Fibroblast of skin of right biceps (primary cell): ENCODE measurements around the gene GGTLC2.
"Not testable (repeated sequence)": the region's sequence is repeated elsewhere in the genome, so short reads cannot be mapped to it uniquely, and the experiment has no call there.

ENCODE experiments used
- DNase-seq: peaks from one replicate; pipeline ENCODE4 v3.0.0-alpha.2; 2013

Gene GGTLC2

DNA sequence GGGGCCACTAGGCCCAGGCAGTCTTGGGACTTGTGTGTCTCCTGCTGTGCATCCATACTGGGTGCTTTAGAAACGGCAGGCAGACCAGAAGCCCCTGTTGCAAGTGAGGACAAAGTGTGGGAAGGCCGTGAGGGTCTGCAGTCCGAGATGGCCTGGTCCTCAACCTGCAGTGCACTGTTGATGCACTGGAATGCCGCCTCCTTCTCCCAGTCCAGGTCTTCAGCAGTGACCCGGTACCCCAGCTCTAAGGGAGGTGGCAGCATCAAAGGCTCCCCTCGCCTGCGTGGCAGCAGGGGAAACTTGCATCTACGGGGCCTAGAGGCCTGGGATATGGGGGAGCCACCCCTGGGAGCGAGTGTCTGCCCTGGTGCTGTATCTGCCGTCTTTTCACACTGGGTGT lies 2.2 kb upstream of the GGTLC2 start:
- DNase-seq, result not testable (repeated sequence)

GRCh38 chr22:22645969-22646368 lies 1.6 kb downstream of the GGTLC2 start:
- DNase-seq, result not testable (repeated sequence)

DNA sequence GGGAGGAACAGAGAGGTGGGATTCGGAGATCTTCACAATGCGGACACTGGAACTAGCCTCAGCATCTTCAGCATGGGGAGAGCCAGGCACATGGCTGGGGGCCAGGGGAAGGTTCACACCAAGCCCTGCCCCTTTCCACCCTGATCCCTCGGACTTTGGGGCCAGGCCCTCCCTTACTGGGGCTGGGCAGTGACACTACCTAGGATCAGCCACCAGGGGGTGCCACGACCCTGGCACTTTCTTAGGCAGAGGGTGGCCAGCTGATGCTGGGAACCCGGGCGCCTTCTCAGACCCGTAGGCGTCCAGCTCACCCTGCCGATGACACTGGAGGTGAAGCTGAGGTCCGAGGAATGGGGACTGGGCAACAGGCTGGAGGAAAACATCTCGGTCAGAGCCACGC lies 3.5 kb downstream of the GGTLC2 start:
- not testable (repeated sequence) for DNase-seq

DNA sequence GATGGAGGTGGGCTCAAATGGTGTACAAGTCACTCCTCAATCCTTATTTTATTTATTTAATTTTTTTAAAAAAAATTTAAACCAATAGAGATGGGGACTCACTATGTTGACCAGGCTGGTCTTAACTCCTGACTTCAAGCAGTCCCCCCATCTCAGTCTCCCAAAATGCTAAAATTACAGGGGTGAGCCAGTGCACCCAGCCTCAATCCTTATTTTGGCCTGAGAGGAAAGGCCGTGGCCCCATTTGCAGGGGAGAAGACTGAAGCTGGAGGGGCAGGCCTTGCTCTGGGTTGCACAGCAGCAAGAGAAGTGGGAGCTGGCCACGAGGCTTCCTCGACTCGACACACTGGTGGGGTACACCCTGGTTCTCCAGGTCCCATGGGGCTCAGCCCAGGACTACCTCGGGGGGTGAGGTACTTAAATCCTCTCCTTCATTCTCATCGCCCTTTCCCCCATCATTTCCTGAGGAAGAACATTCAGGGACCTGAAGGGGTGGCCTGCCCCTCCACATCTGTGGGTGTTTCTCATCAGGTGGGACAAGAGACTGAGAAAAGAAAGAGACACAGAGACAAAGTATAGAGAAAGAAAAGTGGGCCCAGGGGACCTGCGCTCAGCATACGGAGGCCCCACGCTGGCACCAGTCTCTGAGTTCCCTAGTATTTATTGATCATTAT lies 4.6 kb downstream of the GGTLC2 start:
- DNase-seq, result not testable (repeated sequence)

- DNase-seq, result not testable (repeated sequence)
Observed at GRCh38 chr22:22649761-22650160, 5.3 kb downstream of the GGTLC2 start.

DNA sequence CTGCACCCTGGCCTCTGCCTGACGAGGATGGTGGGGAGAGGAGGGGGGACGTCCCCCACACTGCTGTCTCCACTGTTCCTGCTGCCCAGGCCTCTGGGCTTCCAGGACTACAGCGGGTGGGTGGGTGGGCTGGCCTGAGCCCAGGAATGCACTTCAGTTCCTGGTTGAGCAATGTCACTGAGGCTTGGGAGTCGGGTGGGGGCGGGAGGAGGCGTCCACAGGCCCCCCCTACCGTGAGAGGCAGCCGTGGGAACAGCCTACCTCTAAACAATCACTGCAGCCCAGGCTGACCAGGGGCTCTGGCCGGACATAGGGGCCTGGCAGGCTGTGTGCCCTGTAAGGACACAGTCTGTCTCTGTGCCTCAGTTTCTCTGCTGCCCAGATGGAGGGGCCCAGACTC lies 6.0 kb downstream of the GGTLC2 start:
- DNase-seq, result not testable (repeated sequence)

- DNase-seq, result not testable (repeated sequence)
Observed at GRCh38 chr22:22650803-22651515, 6.5 kb downstream of the GGTLC2 start.

- not testable (repeated sequence) for DNase-seq
Observed at GRCh38 chr22:22651593-22651992, 7.2 kb downstream of the GGTLC2 start.

DNA sequence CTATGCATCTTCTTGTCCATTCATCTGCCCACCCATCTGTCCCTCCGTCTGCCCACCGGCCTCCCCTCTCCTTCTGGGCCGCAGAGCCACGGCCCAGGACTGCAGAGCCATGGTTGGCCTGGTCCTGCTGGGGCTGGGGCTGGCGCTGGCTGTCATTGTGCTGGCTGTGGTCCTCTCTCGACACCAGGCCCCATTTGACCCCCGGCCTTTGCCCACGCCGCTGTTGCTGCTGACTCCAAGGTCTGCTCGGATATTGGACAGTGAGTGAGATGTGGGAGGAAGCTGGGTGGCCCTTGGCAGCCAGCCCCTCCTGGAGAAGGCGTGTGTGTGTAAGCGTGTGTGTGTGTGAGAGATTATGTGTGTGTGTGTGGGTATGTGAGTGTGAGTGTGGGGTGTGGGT lies 7.7 kb downstream of the GGTLC2 start:
- DNase-seq, result not testable (repeated sequence)

GRCh38 chr22:22652573-22652972 lies 8.2 kb downstream of the GGTLC2 start:
- not testable (repeated sequence) for DNase-seq

- DNase-seq, result not testable (repeated sequence)
Observed at GRCh38 chr22:22653677-22654381, 9.4 kb downstream of the GGTLC2 start.

DNA sequence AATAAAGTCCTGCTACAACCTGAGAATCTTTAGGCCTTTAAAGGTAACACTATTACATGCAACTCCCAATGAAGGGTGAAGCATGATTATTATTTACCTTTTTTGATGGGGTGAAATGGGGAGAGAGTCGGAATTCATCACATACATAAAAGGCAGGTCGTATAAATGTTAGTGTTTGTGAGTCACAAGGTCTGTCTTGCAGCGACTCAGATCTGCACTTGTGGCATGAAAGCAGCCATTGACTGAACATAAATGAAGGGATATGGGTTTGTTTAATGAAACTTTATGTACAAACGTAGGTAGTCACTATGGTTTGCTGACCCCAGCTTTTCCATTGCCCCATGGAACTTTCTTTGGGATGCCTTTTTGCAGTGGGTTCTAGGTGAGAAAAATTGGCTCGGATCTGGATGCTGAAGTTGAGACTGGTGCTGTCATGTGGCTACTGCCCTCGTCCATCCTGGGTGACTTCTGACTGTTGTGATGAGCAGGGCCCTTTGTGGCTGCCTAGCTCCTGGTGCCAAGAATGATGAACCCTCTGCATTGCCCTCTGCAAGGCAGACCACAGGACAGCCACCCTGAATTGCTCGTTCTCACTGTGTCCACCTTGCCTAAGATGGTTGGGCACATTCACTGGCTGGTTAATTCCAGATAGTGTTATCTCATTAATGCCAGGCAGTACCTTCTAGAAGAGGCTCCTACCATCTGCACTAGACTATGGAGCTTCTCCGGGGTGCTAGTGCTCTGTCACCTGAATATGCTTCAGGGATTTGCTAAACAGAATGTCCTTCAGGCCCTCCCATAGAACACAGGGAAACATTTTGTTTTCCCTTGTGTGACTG lies 11.3 kb downstream of the GGTLC2 start:
- DNase-seq, result no peak

GRCh38 chr22:22657712-22658111 lies 13.3 kb downstream of the GGTLC2 start:
- no peak for DNase-seq

DNA sequence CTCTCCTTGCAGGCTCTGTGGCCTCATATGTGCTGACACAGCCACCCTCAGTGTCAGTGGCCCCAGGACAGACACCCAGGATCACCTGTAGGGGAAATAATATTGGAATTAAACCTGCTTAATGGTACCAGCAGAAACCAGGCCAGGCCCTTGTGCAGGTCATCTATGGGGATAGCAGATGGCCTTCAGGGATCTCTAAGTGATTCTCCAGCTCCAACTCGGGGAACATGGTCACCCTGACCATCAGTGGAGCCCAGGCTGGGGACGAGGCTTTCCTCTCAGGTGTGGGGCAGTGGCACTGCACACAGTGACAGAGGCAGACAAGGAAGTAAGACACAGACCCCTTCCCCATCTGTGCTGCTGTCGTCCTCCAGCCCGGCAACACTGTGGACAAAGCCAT lies 16.9 kb downstream of the GGTLC2 start:
- DNase-seq, result no peak

DNA sequence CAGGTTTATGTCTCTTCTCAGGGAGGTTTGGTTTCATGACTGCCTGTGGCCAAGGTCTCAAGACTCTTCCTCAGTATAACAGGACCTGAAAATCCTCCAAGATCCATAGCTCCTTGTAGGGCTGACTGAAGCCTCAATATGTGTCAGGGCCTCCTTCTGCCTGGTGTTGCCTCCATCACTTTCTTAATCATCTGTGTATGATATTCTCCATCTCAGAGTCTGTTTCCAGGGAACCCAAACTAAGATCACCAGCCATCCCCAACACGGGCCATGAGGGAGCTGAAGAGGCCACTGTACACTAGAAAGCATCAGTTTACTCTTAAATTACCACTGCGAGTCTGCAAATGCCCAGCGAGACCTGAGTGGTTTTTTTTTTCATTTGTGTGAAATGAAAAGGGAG lies 17.7 kb downstream of the GGTLC2 start:
- DNase-seq, result no peak

- no peak for DNase-seq
Observed at GRCh38 chr22:22663861-22664800, 19.7 kb downstream of the GGTLC2 start.

DNA sequence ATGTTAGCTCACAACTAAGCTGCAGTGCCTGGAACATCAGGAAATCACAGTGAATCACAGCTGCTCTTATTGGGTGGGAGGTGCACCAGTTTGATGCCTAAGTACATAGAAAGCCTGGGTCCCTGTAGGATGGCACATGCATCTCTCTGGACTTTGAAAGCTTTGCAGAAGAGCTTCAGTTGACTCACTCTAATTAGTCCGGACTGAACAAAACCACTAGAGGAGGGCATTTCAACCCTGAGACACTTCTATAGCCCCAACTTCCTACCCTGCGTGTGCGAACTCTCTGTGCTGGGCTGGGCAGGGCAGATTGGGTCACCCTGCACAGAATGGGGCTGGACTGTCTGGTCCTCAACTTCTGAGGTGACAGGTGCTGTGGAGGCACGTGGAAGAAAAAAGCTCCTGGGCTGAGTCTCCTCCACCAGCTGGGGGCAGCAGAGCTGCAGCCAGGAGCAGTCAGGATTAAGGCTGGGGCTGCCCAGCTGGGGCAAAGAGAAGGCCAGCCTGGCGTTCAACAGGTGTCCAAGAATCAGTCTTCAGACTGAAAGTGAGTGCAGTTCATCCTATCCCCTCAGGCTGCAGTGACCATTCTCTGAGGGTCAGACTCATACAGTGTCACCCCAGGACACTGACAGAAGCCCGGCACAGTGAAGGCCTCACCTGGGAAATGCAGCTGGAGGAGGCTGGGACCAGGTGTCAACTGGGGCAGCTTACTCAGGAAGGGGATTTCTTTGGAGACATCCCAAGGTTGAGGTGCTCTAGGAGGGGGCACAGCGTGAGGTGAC lies 22.1 kb downstream of the GGTLC2 start:
- no peak for DNase-seq

GRCh38 chr22:22667966-22668880 lies 23.8 kb downstream of the GGTLC2 start:
- no peak for DNase-seq

- no peak for DNase-seq
Observed at GRCh38 chr22:22669093-22669492, 24.7 kb downstream of the GGTLC2 start.
